HG02798 (cell line): ENCODE measurements around the gene ADAMTS6.

Experiments used
- ATAC-seq: cut with Tn5 transposase; IDR thresholded peaks from one replicate; pipeline ENCODE4 v1.9.1; 2021; ENCODE audit warnings: mild to moderate bottlenecking; ENCODE audit not compliant: unreplicated experiment, poor library complexity

Gene ADAMTS6

DNA sequence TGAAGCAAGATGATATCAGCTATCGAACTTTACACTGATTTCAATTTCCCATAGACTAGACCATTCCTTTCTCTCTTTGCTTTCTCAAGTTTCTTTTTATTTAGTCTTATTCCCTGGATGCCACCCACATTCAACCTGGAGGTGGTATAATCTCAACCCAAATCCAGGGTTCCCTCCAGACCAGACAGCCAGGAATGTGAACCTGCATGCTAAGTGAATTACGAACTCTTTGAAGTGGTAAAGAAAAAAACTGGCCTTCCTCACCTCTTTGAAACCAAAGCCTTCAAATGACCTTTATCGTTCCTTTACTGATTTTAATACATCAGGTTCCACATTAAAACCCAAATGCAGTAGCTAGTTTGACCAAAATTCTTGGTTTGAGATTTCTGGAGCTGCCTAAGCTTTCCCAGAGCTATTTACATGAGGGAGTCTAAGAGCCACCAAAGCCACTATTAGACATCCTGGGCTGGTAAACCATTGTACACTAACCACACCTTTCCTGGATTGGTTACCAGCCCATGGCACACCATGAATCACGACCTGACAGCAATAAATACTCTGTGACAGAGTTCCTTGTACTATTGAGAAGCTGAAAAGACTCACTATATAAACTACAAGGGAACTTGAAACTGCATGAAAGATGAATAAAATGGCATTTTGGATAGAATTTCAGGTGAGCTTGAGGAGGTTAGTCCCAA lies 323.7 kb downstream of the ADAMTS6 start:
- ATAC-seq: no peak

GRCh38 chr5:65156933-65157332 lies 324.8 kb downstream of the ADAMTS6 start:
- no peak for ATAC-seq

DNA sequence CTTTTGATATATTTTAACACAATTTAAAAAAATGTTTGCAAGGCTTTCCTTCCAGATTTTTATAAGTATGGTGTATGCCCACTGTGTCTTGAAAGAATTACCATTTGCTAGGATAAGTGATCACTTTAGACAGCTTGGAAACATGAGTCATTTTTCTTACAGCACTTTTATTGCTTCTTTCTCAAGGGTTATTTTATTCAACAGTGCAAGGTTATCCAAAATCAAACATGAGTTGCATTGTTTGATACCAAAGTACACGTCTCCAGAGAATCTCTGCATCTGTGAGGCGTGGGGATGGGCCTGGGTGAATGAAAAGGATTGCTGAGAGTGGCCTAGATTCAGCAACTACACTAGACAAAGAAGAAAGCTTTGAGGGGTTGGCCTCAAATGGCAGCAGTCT lies 329.6 kb downstream of the ADAMTS6 start:
- no peak for ATAC-seq

GRCh38 chr5:65151614-65152013 lies 330.1 kb downstream of the ADAMTS6 start:
- ATAC-seq: no peak

DNA sequence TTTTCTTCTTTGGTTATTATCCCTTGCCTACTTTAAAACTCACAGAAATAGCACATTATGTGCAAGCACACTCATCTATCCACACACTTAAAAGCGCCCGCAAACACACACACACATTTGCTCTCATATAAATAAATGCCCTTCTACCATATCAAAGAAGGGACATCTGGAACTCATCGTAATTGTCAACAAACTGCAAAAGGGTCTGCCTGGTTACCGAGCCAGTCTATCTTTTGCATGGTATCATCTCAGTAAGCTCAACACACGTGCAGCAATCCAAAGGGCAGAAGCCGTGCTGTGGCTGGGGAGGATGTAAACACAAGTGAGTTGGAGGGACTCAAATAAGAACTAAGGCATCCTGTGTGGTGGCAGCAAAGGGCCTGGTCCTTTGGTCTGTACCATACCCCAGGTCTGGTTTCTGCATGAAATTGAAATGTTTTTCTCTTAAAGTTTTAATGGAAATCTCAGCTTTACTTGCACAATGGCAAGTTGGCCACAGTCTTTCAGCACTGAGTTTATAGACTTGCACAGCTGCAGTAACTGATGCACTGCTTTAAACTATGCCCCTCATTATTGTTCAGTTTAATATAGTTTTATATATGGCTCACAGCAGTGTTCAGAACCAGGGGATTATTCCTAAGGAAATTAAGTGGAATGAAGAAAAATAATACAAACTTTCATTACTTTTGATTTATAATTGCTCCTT lies 331.0 kb downstream of the ADAMTS6 start:
- no peak for ATAC-seq

- no peak for ATAC-seq
Measured at GRCh38 chr5:65149827-65150226, 331.9 kb downstream of the ADAMTS6 start.

DNA sequence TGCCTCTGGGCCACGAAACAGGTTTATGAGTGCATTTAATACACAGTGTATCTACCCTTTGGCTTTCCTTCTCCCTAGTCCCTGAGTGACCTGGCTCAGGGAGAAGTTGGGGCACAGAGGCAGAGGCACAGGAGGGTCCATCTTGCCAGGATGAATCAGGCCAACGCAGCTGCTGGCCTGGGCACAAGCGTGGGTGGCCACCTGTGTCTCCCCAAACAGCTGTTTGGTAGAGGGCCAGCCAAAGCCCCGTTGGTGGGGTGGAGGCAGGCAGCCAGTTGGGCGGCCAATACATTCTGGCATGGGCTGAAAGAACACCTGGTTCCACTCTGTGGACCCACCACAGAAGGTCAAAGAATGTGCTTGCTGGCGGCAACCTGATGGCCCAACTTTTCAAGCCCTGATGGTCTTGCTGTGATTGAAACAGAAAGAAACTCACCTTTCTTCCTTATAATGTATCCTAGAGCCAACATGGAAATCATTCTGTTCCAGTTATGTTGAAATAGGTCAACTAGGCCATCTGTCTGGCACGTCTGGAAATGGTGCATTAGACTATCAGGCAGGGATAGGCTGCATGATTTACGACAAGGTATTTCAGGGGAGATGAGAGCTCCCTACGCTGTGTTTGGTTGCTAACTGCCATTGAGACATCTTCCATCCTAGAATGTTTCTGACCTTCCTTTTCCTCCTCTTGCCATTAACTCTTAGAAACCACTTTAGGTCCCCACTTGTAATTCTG lies 337.4 kb downstream of the ADAMTS6 start:
- ATAC-seq: no peak

GRCh38 chr5:65142511-65143011 lies 339.2 kb downstream of the ADAMTS6 start:
- ATAC-seq: no peak

DNA sequence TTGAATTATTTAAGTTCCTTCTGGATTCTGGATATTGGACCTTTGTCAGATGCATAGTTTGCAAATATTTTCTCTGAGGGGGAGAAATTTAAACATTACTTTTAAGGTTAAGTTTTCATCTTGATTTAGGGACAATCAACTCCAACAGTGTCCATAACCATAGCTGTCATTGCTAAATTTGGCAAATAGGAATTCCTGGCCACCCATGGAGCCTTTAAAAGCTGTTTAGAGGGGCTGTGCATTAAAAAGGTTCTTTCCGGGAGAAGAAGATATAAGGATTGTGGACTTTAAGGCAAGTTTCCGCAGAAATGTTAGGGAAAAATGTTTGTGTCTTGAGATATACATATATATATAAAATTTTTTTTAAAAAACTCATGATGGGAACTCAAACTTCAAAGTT lies 339.7 kb downstream of the ADAMTS6 start:
- ATAC-seq: no peak

DNA sequence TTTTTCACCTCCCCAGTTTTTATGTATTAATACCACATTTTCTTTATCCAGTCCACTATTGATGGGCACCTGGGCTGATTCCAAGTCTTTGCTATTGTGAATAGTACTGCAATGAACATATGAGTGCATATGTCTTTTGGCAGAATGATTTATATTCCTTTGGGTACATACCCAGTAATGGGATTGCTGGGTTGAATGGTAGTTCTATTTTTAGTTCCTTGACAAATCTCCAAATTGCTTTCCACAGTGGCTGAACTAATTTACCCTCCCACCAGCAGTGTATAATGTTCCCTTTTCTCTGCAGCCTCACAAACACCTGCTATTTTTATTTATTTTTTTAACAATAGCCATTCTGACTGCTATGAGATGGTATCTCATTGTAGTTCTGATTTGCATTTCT lies 340.2 kb downstream of the ADAMTS6 start:
- no peak for ATAC-seq

GRCh38 chr5:65137631-65138030 lies 344.1 kb downstream of the ADAMTS6 start:
- no peak for ATAC-seq

- no peak for ATAC-seq
Measured at GRCh38 chr5:65133477-65134110, 348.1 kb downstream of the ADAMTS6 start.

DNA sequence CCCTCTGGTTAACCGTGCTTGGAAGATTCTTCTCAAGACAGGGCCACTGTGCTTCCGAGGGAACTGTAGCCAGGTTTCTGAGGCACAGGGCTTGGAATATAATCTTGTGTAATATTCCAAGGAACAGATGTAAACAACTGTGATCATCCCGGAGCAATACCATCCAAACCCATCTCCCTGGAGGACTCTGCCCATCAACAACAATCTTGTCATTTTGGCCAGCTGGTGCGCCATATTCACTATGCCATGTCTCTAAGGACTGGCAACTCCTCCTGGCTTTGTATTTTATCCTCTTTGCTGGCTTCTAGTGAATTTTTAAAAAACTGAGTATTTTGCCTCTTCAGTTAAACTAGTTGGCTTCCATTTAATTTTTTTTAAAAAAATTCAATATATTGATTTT lies 349.3 kb downstream of the ADAMTS6 start:
- no peak for ATAC-seq

- ATAC-seq: no peak
Measured at GRCh38 chr5:65128226-65128625, 353.5 kb downstream of the ADAMTS6 start.

DNA sequence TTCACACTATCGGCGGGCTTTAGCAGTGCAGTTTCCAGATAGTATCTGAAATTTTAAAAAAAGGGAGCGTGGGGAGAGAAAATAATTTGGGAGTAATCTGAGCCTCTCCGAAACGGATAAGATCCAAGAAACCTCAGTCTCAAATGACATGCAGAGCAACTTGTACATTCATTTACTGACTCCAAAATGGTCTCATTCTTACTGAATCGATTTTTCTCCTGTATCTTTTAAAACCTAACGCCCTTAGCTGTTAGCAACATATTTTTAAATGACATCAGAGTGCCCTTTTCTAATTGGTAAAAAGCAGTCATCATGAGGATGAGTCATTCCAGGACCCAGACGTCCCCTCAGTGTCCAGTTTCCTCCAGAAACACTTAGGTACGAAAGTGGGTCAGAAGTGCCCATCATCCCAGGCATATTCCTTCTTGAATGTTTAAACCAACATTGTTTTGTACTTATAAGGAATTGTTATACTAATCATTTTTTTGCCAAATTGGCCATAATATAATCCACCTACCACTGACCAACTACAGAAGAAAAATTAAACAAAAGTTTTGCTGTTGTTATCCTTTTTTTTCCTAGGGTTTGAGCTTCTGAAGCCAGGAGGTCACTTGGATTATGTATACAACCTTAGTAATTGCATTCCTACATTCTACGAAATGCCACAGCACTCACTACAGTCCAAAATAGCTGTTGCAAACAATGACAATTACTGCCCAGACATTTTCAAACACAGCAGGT lies 354.4 kb downstream of the ADAMTS6 start:
- no peak for ATAC-seq

GRCh38 chr5:65126542-65127069 lies 355.1 kb downstream of the ADAMTS6 start:
- ATAC-seq: no peak

DNA sequence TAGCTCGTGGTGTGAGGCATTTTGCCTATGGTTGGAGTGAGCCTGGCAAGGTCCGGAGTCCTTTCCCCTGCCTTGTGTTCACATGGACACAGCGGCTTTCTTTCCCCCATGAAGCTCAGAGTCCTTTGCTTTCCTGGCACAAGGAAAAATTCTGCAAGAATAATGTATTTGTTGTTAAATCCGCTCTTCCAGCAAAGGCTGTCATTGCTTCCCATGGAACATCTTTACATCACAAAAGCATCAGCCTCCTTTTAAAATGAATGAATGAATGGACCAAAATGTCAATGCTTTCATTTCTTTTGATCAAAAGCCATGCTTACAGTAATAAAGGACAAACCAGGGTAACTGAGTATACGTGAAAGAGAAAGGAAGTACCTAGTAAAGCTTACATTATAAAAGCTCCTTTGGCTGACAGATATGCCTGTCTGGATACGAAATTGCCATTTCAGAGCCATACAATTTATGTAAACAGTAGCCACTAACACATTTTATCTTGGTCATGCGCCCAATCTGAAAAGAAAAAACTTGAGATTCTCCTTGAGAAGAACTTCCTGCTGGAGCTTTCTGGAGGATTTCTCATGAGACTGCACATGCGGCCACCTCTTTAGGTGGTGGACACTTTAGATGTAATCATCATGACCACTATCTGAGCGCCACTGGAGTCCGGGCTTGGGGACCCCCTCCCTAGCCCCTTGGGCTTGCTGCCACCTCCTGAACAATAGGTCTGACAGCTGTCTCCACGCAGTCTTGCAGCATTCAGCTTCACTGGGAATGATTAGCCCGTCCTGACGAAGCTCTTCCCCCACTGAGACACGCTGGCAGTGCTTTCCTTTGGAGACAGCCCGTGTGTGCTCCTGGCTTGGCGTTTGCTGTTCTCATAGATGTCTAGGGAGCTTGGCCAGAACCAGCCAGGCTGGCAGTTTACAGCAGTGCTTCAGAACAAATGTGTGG lies 355.9 kb downstream of the ADAMTS6 start:
- ATAC-seq: no peak

DNA sequence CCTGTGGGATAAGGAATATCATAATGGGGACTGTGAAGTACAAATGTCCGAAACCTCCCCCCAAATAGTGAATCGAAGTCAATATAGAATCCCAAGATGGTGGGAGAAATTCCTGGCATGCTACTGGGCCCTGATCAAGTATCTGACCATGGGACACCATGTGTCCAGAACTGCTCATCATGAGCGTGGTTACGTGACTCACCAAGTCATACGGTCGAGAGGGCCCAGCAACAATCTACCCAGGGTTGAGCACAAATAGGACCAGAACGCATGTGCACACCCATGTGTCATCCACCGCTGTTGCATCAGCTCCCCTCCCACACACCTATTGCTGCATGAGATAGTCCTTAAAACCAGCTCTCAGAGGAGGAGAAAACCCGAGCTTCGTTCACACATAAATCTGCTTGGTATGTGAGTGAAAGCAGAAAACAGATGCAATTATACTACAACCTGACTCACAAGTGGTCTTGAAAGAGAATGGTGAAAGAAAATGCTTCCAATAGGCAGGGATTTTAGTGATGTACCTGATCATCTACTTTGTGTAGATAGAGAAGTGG lies 359.8 kb downstream of the ADAMTS6 start:
- no peak for ATAC-seq
